MCF 10A (cell line): ENCODE data around the gene IL5RA. TPM values are rescaled to one million over a fixed set of nuclear protein-coding genes. Genes with fewer than 3 reads are reported as not detected.

Experiments used
- BruUV-seq: library from RNA; stranded (reverse); fragments of 400-500 nt; replicated peaks from 2 replicates; lab custom pipeline; 2021; lab: Mats Ljungman, UMichigan
- CTCF ChIA-PET: fragments of 300-600 bp; sonication (Branson Sonifier 250); formaldehyde crosslinking; extraction: SDS; loops from one replicate; lab custom pipeline; 2021; ENCODE audit warnings: antibody characterized with exemption, inconsistent platforms; lab: Yijun Ruan, JAX
- POLR2A ChIA-PET: fragments of 300-600, 350-650 bp; sonication (Branson Sonifier 250); formaldehyde crosslinking; extraction: SDS; loops from one replicate; lab custom pipeline; 2020; ENCODE audit warnings: antibody characterized with exemption, inconsistent platforms; lab: Yijun Ruan, JAX
- DNase-seq: peaks from one replicate; pipeline ENCODE4 v3.0.0-alpha.2; 2018; ENCODE audit not compliant: unreplicated experiment
- H3K27ac Mint-ChIP-seq: one replicate; pipeline ENCODE4 v1.8.0; 2022; ENCODE audit warnings: mild to moderate bottlenecking, low read depth, mixed read lengths; ENCODE audit not compliant: unreplicated experiment
- H3K27me3 Mint-ChIP-seq: one replicate; pipeline ENCODE4 v1.8.0; 2022; ENCODE audit warnings: mixed read lengths; ENCODE audit not compliant: insufficient read depth, unreplicated experiment
- H3K36me3 Mint-ChIP-seq: one replicate; pipeline ENCODE4 v1.8.0; 2022; ENCODE audit warnings: mild to moderate bottlenecking, moderate library complexity, mixed read lengths; ENCODE audit not compliant: insufficient read depth, unreplicated experiment
- H3K4me1 Mint-ChIP-seq: one replicate; pipeline ENCODE4 v1.8.0; 2022; ENCODE audit warnings: mixed read lengths; ENCODE audit not compliant: insufficient read depth, unreplicated experiment
- H3K4me3 Mint-ChIP-seq: one replicate; pipeline ENCODE4 v1.8.0; 2022; ENCODE audit warnings: mild to moderate bottlenecking, moderate library complexity, mixed read lengths; ENCODE audit not compliant: unreplicated experiment
- H3K9me3 Mint-ChIP-seq: one replicate; pipeline ENCODE4 v1.8.0; 2022; ENCODE audit warnings: mixed read lengths; ENCODE audit not compliant: unreplicated experiment
- intact Hi-C: fragments of 100-400 bp; cut with micrococcal nuclease; formaldehyde crosslinking; loops from 2 replicates; pipeline ENCODE4 v1.14.1; 2022
- total RNA-seq: library from RNA; stranded (reverse); gene quantifications from 2 replicates; pipeline ENCODE4 v1.2.3, GENCODE V29; 2022
- TF ChIP-seq, protein P1 (sequence below): fragments of 200-600 bp; IDR thresholded peaks from one replicate; pipeline ENCODE4 v1.8.0; 2022; ENCODE audit warnings: antibody characterized with exemption, mild to moderate bottlenecking; ENCODE audit not compliant: unreplicated experiment

The IL5RA gene
- total RNA-seq, 1 experiment from 2014 or later: not detected

DNA sequence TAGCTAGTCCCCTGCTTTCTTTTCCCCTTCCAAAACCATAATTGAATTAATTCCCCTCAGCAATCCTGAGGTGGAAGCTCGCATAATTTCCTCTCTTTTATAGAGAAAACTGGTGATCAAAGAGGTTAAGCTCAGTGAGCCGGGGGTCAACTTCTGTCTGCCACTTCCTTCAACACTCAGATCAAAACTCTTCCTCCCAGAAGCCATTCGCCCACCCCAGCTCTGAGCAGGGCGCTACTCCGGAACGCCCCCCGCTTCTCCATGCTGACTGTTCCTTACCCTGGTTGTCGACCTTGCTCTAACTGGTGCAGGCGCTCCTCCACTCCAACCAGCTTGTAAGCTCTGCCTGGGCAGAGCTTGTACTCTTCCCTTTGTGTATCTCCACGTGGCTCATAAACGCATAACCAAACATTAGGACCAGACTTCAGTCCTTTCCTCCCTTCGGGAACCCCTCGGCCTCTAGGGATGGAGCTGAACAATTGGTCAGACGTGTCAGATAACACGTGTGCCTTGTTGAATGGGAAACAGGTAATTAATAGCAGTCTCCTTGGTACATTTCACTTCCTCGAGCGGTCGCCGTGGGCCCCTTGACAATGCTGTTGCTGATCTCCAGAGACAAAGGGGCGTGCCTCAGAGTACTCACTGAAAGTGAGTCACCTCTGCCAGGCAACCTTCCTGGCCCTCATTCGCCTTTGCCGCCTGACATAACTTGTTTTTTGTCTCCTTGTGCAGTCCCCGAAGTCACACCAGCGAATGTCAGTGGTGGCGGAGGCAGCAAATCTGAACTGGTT, 71.8 kb downstream of the IL5RA start:
- Mint-ChIP-seq H3K4me3 (no peak overlapping the region), H3K9me3 (no peaks in the 10 kb centered on the region), H3K27me3 (peaks cover 79% of the 10 kb centered on the region), H3K36me3 (no peaks in the 10 kb centered on the region), H3K27ac (no peak overlapping the region), H3K4me1 (no peaks in the 10 kb centered on the region)
- TF ChIP-seq, protein P1, sequence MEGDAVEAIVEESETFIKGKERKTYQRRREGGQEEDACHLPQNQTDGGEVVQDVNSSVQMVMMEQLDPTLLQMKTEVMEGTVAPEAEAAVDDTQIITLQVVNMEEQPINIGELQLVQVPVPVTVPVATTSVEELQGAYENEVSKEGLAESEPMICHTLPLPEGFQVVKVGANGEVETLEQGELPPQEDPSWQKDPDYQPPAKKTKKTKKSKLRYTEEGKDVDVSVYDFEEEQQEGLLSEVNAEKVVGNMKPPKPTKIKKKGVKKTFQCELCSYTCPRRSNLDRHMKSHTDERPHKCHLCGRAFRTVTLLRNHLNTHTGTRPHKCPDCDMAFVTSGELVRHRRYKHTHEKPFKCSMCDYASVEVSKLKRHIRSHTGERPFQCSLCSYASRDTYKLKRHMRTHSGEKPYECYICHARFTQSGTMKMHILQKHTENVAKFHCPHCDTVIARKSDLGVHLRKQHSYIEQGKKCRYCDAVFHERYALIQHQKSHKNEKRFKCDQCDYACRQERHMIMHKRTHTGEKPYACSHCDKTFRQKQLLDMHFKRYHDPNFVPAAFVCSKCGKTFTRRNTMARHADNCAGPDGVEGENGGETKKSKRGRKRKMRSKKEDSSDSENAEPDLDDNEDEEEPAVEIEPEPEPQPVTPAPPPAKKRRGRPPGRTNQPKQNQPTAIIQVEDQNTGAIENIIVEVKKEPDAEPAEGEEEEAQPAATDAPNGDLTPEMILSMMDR: no peak
- no TSS peak for BruUV-seq
- intact Hi-C loops: no loop called here
- POLR2A ChIA-PET: interaction anchor here (0.6 kb wide), 1 partner anchor 87 kb away, joined by 3 read pairs; no protein-coding TSS in a partner anchor
- CTCF ChIA-PET: interaction anchor here (0.6 kb wide), 1 partner anchor 132 kb away, joined by 3 read pairs; no protein-coding TSS in a partner anchor
- peak; percentile 27 for DNase-seq

DNA sequence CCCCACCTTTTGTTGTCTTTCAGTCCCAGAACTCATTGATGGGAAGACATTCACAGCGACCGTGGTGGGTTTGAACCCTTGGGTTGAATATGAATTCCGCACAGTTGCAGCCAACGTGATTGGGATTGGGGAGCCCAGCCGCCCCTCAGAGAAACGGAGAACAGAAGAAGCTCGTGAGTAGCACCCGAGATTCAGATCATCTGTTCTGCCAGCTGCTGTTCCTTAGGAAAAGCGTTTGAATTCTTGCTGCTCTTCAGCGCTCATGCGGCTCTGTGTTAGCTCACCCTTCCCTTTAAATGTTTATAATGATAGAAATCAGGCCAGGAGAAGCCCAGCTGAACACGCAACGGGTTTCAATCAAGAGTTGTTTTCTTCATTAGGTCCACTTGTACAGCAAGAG, 73.0 kb downstream of the IL5RA start:
- BruUV-seq: no TSS peak
- CTCF ChIA-PET: interaction anchor here (0.6 kb wide), 1 partner anchor 193 kb away, joined by 3 read pairs; no protein-coding TSS in a partner anchor
- no peaks in the 10 kb centered on the region for H3K4me1 Mint-ChIP-seq
- POLR2A ChIA-PET: no interaction called here
- DNase-seq: no peak
- H3K9me3 Mint-ChIP-seq: no peaks in the 10 kb centered on the region
- no peak overlapping the region for H3K27ac Mint-ChIP-seq
- peaks cover 84% of the 10 kb centered on the region for H3K27me3 Mint-ChIP-seq
- TF ChIP-seq, protein P1: no peak
- no peak overlapping the region for H3K4me3 Mint-ChIP-seq
- intact Hi-C loops: no loop called here
- no peaks in the 10 kb centered on the region for H3K36me3 Mint-ChIP-seq

DNA sequence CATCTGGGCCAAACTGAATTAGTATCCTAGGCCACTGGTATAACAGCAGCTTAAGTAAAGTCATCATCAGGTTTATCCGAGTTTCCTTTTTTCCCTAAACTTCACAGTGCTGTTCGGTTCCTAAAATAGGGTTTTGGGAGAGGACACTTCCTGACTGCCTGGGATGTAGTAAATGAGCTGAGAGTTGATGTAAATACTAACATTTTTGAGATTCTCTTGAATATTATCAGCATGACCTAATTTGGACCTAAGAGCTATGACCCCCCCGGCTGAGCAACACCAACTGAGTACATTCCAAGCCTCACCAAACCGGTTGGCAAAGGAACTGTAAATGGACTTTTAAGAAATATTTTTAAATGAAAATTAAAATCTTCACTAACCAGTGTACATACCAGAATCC, 78.8 kb downstream of the IL5RA start:
- CTCF ChIA-PET: interaction anchor here (0.6 kb wide), 1 partner anchor 189 kb away, joined by 3 read pairs; no protein-coding TSS in a partner anchor
- POLR2A ChIA-PET: no interaction called here

DNA sequence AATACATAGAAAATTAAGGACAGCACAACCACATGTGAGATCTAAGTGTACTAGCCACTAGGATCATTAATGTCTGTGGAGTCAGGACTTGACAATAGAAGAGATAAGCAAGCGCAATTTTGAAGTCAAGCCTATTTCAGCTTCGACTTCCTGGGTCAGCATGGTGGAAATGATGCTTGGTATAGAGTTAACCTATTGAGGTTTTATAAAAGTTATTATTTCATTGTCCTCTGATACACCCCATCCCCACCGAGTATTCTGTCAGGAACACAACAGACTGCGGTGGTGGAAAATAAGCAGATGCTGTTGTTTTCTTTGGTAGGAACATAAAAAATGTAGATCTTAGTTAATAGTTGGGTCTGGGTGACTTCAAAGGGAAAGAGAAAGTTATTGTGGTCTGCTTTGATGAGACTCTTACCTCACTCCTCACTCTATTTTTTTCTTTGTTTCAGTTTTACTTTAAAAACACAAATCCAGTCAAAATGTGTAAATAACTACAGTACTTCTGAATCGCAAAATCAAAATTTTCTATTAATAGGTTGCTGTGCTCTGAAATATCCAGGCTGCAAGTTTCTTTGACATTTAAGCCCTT, 82.1 kb downstream of the IL5RA start:
- peaks cover 55% of the 10 kb centered on the region for H3K27me3 Mint-ChIP-seq
- no peak overlapping the region for H3K27ac Mint-ChIP-seq
- CTCF ChIA-PET: no interaction called here
- no peaks in the 10 kb centered on the region for H3K36me3 Mint-ChIP-seq
- POLR2A ChIA-PET: no interaction called here
- no peaks in the 10 kb centered on the region for H3K4me1 Mint-ChIP-seq
- intact Hi-C loops: no loop called here
- no TSS peak for BruUV-seq
- H3K4me3 Mint-ChIP-seq: no peak overlapping the region
- DNase-seq: no peak
- no peaks in the 10 kb centered on the region for H3K9me3 Mint-ChIP-seq
- TF ChIP-seq, protein P1: no peak

More for the DNA sequence above, 78.8 kb downstream of the IL5RA start:
- Mint-ChIP-seq H3K36me3 (no peaks in the 10 kb centered on the region), H3K4me3 (no peak overlapping the region), H3K27ac (no peak overlapping the region), H3K4me1 (no peaks in the 10 kb centered on the region), H3K9me3 (no peaks in the 10 kb centered on the region), H3K27me3 (peaks cover 52% of the 10 kb centered on the region)
- BruUV-seq: no TSS peak
- TF ChIP-seq, protein P1: no peak
- no peak for DNase-seq
- intact Hi-C loops: no loop called here
